WTC11 (cell line): ENCODE results near the gene SMC1B. TPM values are rescaled to one million over a fixed set of nuclear protein-coding genes. Genes with fewer than 3 reads are reported as not detected.

Source experiments
- ATAC-seq: fragments of 200-7000 bp; cut with Tn5 transposase; 2 replicates; pipeline ENCODE4 v1.10.0; 2021; ENCODE audit warnings: mild to moderate bottlenecking, moderate library complexity
- CTCF ChIA-PET: fragments of 300-600 bp; sonication (Branson Sonifier 250); formaldehyde crosslinking; loops from one replicate; lab custom pipeline; 2021; ENCODE audit warnings: antibody characterized with exemption; lab: Charles Lee
- POLR2A ChIA-PET: fragments of 350-600 bp; sonication (Branson Sonifier 250); formaldehyde crosslinking; loops from one replicate; lab custom pipeline; 2021; ENCODE audit warnings: antibody characterized with exemption; lab: Charles Lee
- DNase-seq: peaks from one replicate; pipeline ENCODE4 v3.0.0; 2021; ENCODE audit warnings: low spot score
- H3K27ac Mint-ChIP-seq: 2 replicates; pipeline ENCODE4 v1.8.0; 2021; ENCODE audit warnings: mixed read lengths
- H3K27me3 Mint-ChIP-seq: 2 replicates; pipeline ENCODE4 v1.8.0; 2021; ENCODE audit warnings: low read depth, mild to moderate bottlenecking, moderate library complexity, mixed read lengths
- H3K36me3 Mint-ChIP-seq: 2 replicates; pipeline ENCODE4 v1.8.0; 2021; ENCODE audit warnings: mixed read lengths
- H3K4me1 Mint-ChIP-seq: 2 replicates; pipeline ENCODE4 v1.8.0; 2022; ENCODE audit warnings: mixed read lengths
- H3K4me3 Mint-ChIP-seq: 2 replicates; pipeline ENCODE4 v1.8.0; 2021; ENCODE audit warnings: mild to moderate bottlenecking, moderate library complexity, mixed read lengths
- H3K9me3 Mint-ChIP-seq: 2 replicates; pipeline ENCODE4 v1.8.0; 2021; ENCODE audit warnings: mixed read lengths
- CREM ChIP-seq: sonication (generic); formaldehyde crosslinking; IDR thresholded peaks from 2 replicates; pipeline ENCODE4 v1.8.1; 2022; ENCODE audit warnings: mild to moderate bottlenecking, missing genetic modification reagents, moderate library complexity
- EMX1 ChIP-seq: fragments of 250-450 bp; sonication (Bioruptor Pico); IDR thresholded peaks from 2 replicates; pipeline ENCODE4 v1.8.0; 2021; ENCODE audit warnings: mild to moderate bottlenecking
- GRHL2 ChIP-seq: fragments of 250-450 bp; sonication (Bioruptor Pico); IDR thresholded peaks from 2 replicates; pipeline ENCODE4 v1.8.0; 2022; ENCODE audit warnings: mild to moderate bottlenecking, moderate library complexity; ENCODE audit not compliant: insufficient replicate concordance, severe bottlenecking
- MYBL2 ChIP-seq: sonication (generic); formaldehyde crosslinking; IDR thresholded peaks from 2 replicates; pipeline ENCODE4 v1.8.1; 2023; ENCODE audit warnings: mild to moderate bottlenecking, moderate library complexity, missing genetic modification reagents
- NR1H2 ChIP-seq: sonication (generic); formaldehyde crosslinking; IDR thresholded peaks from 2 replicates; pipeline ENCODE4 v1.9.0; 2021; ENCODE audit warnings: mild to moderate bottlenecking, moderate library complexity, missing genetic modification reagents
- NR2C2 ChIP-seq: sonication (generic); formaldehyde crosslinking; IDR thresholded peaks from 2 replicates; pipeline ENCODE4 v1.8.0; 2022; ENCODE audit warnings: mild to moderate bottlenecking, missing genetic modification reagents
- OVOL2 ChIP-seq: fragments of 250-450 bp; sonication (Bioruptor Pico); IDR thresholded peaks from 2 replicates; pipeline ENCODE4 v1.9.0; 2021; ENCODE audit warnings: mild to moderate bottlenecking, borderline replicate concordance
- PRRX2 ChIP-seq: fragments of 250-450 bp; sonication (Bioruptor Pico); IDR thresholded peaks from 2 replicates; pipeline ENCODE4 v1.8.0; 2021; ENCODE audit warnings: mild to moderate bottlenecking
- SMAD4 ChIP-seq: sonication (generic); formaldehyde crosslinking; IDR thresholded peaks from 2 replicates; pipeline ENCODE4 v1.8.0; 2022; ENCODE audit warnings: mild to moderate bottlenecking, missing genetic modification reagents
- SP1 ChIP-seq: sonication (generic); formaldehyde crosslinking; conservative IDR thresholded peaks from 2 replicates; pipeline ENCODE4 v1.8.1; 2022; ENCODE audit warnings: missing genetic modification reagents
- TCF7 ChIP-seq: sonication (generic); formaldehyde crosslinking; IDR thresholded peaks from 2 replicates; pipeline ENCODE4 v1.8.0; 2022; ENCODE audit warnings: mild to moderate bottlenecking, low read depth, missing genetic modification reagents, moderate library complexity
- TEAD1 ChIP-seq: sonication (generic); formaldehyde crosslinking; IDR thresholded peaks from 2 replicates; pipeline ENCODE4 v1.8.0; 2022; ENCODE audit warnings: mild to moderate bottlenecking, missing genetic modification reagents
- ZBTB21 ChIP-seq: sonication (generic); formaldehyde crosslinking; IDR thresholded peaks from 2 replicates; pipeline ENCODE4 v1.8.1; 2023; ENCODE audit warnings: mild to moderate bottlenecking, missing genetic modification reagents, borderline replicate concordance
- ZNF416 ChIP-seq: fragments of 250-450 bp; sonication (Bioruptor Pico); IDR thresholded peaks from 2 replicates; pipeline ENCODE4 v1.9.0; 2021; ENCODE audit warnings: mild to moderate bottlenecking, inconsistent platforms
- total RNA-seq: library from RNA; stranded (reverse); gene quantifications from 3 replicates; pipeline ENCODE4 v1.2.3, GENCODE V29; 2021
- TF ChIP-seq, protein P1 (sequence below): sonication (generic); formaldehyde crosslinking; IDR thresholded peaks from 2 replicates; pipeline ENCODE4 v1.8.1; 2023; ENCODE audit warnings: mild to moderate bottlenecking, missing genetic modification reagents, borderline replicate concordance
- TF ChIP-seq, protein P2 (sequence below): sonication (generic); formaldehyde crosslinking; IDR thresholded peaks from 2 replicates; pipeline ENCODE4 v1.8.1; 2023; ENCODE audit warnings: mild to moderate bottlenecking, missing genetic modification reagents
- TF ChIP-seq, protein P3 (sequence below): fragments of 250-450 bp; sonication (Bioruptor Pico); IDR thresholded peaks from 2 replicates; pipeline ENCODE4 v1.9.0; 2021; ENCODE audit warnings: mild to moderate bottlenecking, borderline replicate concordance
- TF ChIP-seq, protein P4 (sequence below): sonication (generic); formaldehyde crosslinking; IDR thresholded peaks from 2 replicates; pipeline ENCODE4 v1.8.1; 2022; ENCODE audit warnings: low read depth, mild to moderate bottlenecking, moderate library complexity, missing genetic modification reagents, borderline replicate concordance
- TF ChIP-seq, protein P5 (sequence below): sonication (generic); formaldehyde crosslinking; conservative IDR thresholded peaks from 2 replicates; pipeline ENCODE4 v1.8.1; 2023; ENCODE audit warnings: mild to moderate bottlenecking, low read depth, missing genetic modification reagents, moderate library complexity
- TF ChIP-seq, protein P6 (sequence below): sonication (generic); formaldehyde crosslinking; IDR thresholded peaks from 2 replicates; pipeline ENCODE4 v1.8.1; 2023; ENCODE audit warnings: mild to moderate bottlenecking, missing genetic modification reagents, moderate library complexity

SMC1B gene
- total RNA-seq, 1 experiment from 2014 or later, result 0.07 TPM

DNA sequence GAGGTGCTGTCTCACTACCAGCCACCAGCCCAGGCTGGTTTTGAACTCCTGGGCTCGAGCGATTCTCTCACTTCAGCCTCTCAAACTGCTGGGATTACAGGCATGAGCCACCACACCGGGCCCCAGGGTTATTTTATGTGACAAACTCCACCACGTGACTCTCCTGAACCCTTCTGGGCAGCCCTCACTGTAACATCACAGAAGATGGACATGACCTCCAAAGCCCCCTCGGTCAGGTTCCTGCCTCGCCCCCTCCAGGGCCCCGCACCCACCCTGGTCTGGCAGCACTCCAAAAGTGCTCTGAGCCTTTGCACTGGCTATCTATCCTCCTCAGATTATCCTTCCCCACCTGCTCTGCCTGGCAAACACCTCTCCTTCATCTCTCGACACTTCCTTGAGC, 43.4 kb upstream of the SMC1B start (continued):
- TF ChIP-seq EMX1, result no peak
- TF ChIP-seq NR2C2 (CRISPR knock-in tag), result no peak
- TF ChIP-seq TCF7 (CRISPR knock-in tag), result no peak
- TF ChIP-seq MYBL2 (CRISPR knock-in tag), result no peak
- TF ChIP-seq, protein P1, sequence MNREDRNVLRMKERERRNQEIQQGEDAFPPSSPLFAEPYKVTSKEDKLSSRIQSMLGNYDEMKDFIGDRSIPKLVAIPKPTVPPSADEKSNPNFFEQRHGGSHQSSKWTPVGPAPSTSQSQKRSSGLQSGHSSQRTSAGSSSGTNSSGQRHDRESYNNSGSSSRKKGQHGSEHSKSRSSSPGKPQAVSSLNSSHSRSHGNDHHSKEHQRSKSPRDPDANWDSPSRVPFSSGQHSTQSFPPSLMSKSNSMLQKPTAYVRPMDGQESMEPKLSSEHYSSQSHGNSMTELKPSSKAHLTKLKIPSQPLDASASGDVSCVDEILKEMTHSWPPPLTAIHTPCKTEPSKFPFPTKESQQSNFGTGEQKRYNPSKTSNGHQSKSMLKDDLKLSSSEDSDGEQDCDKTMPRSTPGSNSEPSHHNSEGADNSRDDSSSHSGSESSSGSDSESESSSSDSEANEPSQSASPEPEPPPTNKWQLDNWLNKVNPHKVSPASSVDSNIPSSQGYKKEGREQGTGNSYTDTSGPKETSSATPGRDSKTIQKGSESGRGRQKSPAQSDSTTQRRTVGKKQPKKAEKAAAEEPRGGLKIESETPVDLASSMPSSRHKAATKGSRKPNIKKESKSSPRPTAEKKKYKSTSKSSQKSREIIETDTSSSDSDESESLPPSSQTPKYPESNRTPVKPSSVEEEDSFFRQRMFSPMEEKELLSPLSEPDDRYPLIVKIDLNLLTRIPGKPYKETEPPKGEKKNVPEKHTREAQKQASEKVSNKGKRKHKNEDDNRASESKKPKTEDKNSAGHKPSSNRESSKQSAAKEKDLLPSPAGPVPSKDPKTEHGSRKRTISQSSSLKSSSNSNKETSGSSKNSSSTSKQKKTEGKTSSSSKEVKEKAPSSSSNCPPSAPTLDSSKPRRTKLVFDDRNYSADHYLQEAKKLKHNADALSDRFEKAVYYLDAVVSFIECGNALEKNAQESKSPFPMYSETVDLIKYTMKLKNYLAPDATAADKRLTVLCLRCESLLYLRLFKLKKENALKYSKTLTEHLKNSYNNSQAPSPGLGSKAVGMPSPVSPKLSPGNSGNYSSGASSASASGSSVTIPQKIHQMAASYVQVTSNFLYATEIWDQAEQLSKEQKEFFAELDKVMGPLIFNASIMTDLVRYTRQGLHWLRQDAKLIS (CRISPR knock-in tag), result no peak

DNA sequence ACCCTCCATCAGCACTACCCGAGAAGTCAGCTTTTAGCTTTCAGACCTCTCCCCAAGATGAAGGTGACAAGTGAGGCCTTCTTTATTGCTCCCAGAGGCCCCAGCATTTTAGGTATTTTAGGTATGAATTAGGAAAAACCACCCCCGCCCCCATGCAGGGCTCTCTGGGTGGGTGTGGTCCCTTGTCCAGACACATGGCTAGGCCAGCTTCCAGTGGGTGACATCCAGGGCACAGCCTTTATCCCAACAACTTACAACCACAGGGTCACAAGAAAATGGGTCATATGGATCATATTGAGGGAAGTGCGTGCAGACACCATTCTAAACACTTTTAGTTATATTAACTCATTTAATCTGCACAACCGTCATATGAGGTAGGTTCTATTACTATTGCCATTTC, 42.2 kb upstream of the SMC1B start:
- Mint-ChIP-seq H3K9me3 (no peaks in the 10 kb centered on the region), H3K27me3 (no peaks in the 10 kb centered on the region), H3K36me3 (no peaks in the 10 kb centered on the region), H3K4me1 (no peaks in the 10 kb centered on the region), H3K4me3 (no peak overlapping the region), H3K27ac (no peak overlapping the region)
- ChIA-PET POLR2A (no interaction called here), CTCF (interaction anchor here (1.3 kb wide), 1 partner anchor 98 kb away, joined by 3 read pairs; no protein-coding TSS in a partner anchor)
- DNase-seq, result no peak
- ATAC-seq, result no peak
- no peak for TF ChIP-seq SP1 (CRISPR knock-in tag)
- no peak for TF ChIP-seq PRRX2 (CRISPR knock-in tag)
- no peak for TF ChIP-seq ZNF416 (CRISPR knock-in tag)
- TF ChIP-seq ZBTB21 (CRISPR knock-in tag), result no peak
- TF ChIP-seq SMAD4 (CRISPR knock-in tag), result no peak
- TF ChIP-seq, protein P2, sequence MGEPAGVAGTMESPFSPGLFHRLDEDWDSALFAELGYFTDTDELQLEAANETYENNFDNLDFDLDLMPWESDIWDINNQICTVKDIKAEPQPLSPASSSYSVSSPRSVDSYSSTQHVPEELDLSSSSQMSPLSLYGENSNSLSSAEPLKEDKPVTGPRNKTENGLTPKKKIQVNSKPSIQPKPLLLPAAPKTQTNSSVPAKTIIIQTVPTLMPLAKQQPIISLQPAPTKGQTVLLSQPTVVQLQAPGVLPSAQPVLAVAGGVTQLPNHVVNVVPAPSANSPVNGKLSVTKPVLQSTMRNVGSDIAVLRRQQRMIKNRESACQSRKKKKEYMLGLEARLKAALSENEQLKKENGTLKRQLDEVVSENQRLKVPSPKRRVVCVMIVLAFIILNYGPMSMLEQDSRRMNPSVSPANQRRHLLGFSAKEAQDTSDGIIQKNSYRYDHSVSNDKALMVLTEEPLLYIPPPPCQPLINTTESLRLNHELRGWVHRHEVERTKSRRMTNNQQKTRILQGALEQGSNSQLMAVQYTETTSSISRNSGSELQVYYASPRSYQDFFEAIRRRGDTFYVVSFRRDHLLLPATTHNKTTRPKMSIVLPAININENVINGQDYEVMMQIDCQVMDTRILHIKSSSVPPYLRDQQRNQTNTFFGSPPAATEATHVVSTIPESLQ (CRISPR knock-in tag), result no peak
- TF ChIP-seq, protein P3, sequence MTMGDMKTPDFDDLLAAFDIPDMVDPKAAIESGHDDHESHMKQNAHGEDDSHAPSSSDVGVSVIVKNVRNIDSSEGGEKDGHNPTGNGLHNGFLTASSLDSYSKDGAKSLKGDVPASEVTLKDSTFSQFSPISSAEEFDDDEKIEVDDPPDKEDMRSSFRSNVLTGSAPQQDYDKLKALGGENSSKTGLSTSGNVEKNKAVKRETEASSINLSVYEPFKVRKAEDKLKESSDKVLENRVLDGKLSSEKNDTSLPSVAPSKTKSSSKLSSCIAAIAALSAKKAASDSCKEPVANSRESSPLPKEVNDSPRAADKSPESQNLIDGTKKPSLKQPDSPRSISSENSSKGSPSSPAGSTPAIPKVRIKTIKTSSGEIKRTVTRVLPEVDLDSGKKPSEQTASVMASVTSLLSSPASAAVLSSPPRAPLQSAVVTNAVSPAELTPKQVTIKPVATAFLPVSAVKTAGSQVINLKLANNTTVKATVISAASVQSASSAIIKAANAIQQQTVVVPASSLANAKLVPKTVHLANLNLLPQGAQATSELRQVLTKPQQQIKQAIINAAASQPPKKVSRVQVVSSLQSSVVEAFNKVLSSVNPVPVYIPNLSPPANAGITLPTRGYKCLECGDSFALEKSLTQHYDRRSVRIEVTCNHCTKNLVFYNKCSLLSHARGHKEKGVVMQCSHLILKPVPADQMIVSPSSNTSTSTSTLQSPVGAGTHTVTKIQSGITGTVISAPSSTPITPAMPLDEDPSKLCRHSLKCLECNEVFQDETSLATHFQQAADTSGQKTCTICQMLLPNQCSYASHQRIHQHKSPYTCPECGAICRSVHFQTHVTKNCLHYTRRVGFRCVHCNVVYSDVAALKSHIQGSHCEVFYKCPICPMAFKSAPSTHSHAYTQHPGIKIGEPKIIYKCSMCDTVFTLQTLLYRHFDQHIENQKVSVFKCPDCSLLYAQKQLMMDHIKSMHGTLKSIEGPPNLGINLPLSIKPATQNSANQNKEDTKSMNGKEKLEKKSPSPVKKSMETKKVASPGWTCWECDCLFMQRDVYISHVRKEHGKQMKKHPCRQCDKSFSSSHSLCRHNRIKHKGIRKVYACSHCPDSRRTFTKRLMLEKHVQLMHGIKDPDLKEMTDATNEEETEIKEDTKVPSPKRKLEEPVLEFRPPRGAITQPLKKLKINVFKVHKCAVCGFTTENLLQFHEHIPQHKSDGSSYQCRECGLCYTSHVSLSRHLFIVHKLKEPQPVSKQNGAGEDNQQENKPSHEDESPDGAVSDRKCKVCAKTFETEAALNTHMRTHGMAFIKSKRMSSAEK, result no peak
- no peak for TF ChIP-seq OVOL2 (CRISPR knock-in tag)
- no peak for TF ChIP-seq CREM (CRISPR knock-in tag)
- TF ChIP-seq TCF7 (CRISPR knock-in tag), result no peak
- no peak for TF ChIP-seq NR1H2 (CRISPR knock-in tag)
- TF ChIP-seq, protein P4, sequence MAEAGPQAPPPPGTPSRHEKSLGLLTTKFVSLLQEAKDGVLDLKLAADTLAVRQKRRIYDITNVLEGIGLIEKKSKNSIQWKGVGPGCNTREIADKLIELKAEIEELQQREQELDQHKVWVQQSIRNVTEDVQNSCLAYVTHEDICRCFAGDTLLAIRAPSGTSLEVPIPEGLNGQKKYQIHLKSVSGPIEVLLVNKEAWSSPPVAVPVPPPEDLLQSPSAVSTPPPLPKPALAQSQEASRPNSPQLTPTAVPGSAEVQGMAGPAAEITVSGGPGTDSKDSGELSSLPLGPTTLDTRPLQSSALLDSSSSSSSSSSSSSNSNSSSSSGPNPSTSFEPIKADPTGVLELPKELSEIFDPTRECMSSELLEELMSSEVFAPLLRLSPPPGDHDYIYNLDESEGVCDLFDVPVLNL (CRISPR knock-in tag), result no peak
- TF ChIP-seq, protein P5, sequence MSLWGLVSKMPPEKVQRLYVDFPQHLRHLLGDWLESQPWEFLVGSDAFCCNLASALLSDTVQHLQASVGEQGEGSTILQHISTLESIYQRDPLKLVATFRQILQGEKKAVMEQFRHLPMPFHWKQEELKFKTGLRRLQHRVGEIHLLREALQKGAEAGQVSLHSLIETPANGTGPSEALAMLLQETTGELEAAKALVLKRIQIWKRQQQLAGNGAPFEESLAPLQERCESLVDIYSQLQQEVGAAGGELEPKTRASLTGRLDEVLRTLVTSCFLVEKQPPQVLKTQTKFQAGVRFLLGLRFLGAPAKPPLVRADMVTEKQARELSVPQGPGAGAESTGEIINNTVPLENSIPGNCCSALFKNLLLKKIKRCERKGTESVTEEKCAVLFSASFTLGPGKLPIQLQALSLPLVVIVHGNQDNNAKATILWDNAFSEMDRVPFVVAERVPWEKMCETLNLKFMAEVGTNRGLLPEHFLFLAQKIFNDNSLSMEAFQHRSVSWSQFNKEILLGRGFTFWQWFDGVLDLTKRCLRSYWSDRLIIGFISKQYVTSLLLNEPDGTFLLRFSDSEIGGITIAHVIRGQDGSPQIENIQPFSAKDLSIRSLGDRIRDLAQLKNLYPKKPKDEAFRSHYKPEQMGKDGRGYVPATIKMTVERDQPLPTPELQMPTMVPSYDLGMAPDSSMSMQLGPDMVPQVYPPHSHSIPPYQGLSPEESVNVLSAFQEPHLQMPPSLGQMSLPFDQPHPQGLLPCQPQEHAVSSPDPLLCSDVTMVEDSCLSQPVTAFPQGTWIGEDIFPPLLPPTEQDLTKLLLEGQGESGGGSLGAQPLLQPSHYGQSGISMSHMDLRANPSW (CRISPR knock-in tag), result no peak
- no peak for TF ChIP-seq TEAD1 (CRISPR knock-in tag)
- no peak for TF ChIP-seq GRHL2 (CRISPR knock-in tag)
- no peak for TF ChIP-seq EMX1
- TF ChIP-seq, protein P6, sequence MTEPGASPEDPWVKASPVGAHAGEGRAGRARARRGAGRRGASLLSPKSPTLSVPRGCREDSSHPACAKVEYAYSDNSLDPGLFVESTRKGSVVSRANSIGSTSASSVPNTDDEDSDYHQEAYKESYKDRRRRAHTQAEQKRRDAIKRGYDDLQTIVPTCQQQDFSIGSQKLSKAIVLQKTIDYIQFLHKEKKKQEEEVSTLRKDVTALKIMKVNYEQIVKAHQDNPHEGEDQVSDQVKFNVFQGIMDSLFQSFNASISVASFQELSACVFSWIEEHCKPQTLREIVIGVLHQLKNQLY (CRISPR knock-in tag), result no peak
